Lung (tissue), 12 donors: ENCODE results near the gene GSAP. TPM values are rescaled to one million over a fixed set of nuclear protein-coding genes. Genes with fewer than 3 reads are reported as not detected.

ENCODE experiments used
- ATAC-seq: fragments of 200-7000 bp; cut with Tn5 transposase; one replicate; pipeline ENCODE4 v1.9.1; 2020; ENCODE audit warnings: moderate number of reproducible peaks; ENCODE audit not compliant: insufficient read depth, low FRiP score
- DNase-seq, 3 donors: peaks; one replicate each; pipeline ENCODE4 v3.0.0-alpha.2; 2013 to 2017
- H3K27ac ChIP-seq, 2 donors: one replicate each; pipeline ENCODE4 v1.5.1; 2013; ENCODE audit warnings: mild to moderate bottlenecking in 2 of 2, moderate library complexity in 2 of 2, control low read depth in 1 of 2, inconsistent platforms in 1 of 2, low read depth in 1 of 2, low read length in 1 of 2
- H3K27me3 ChIP-seq, 3 donors: one replicate each; pipeline ENCODE4 v1.5.1; 2013; ENCODE audit warnings: low read length in 2 of 3; ENCODE audit not compliant: control insufficient read depth in 3 of 3, insufficient read depth in 3 of 3
- H3K36me3 ChIP-seq, 4 donors: one replicate each; pipeline ENCODE4 v1.5.1; 2013; ENCODE audit warnings: low read length in 4 of 4, mild to moderate bottlenecking in 1 of 4, moderate library complexity in 1 of 4; ENCODE audit not compliant: control insufficient read depth in 4 of 4, insufficient read depth in 4 of 4
- H3K4me1 ChIP-seq, 5 donors: one replicate each; pipeline ENCODE4 v1.5.1; 2013; ENCODE audit warnings: low read length in 5 of 5, mild to moderate bottlenecking in 2 of 5, moderate library complexity in 1 of 5; ENCODE audit not compliant: control insufficient read depth in 5 of 5, insufficient read depth in 5 of 5
- H3K4me3 ChIP-seq: one replicate; pipeline ENCODE4 v1.5.1; 2013; ENCODE audit warnings: mild to moderate bottlenecking, control low read depth, moderate library complexity
- H3K9ac ChIP-seq, 2 donors: one replicate each; pipeline ENCODE4 v1.5.1; 2013; ENCODE audit warnings: low read length in 2 of 2, control low read depth in 1 of 2; ENCODE audit not compliant: insufficient read depth in 1 of 2
- H3K9me3 ChIP-seq, 4 donors: one replicate each; pipeline ENCODE4 v1.5.1; 2013; ENCODE audit warnings: low read length in 3 of 4, mild to moderate bottlenecking in 1 of 4, moderate library complexity in 1 of 4; ENCODE audit not compliant: control insufficient read depth in 4 of 4, insufficient read depth in 3 of 4
- CTCF ChIP-seq: IDR thresholded peaks from 2 replicates; pipeline ENCODE4 v1.5.1; 2012; ENCODE audit warnings: mild to moderate bottlenecking; ENCODE audit errors: control extremely low read depth, extremely low read depth
- WGBS, 2 donors: extraction: QIAGEN DNeasy Blood & Tissue Kit; methylation state at CpG; one replicate each; pipeline ENCODE4 v1.1.7; 2013; 5-methylcytosine and 5-hydroxymethylcytosine counted together
- polyA plus RNA-seq, 2 donors: library from polyadenylated mRNA; stranded (reverse); fragments of 200-250 nt; gene quantifications; one replicate each; pipeline ENCODE4 v1.2.1, GENCODE V29; 2013
- total RNA-seq, 2 donors: library from RNA; depleted of rRNA in 1 of 2; stranded (reverse); fragments of >200 nt in 1 of 2; gene quantifications; one replicate each; pipeline ENCODE4 v1.2.1, GENCODE V29; 2014 to 2021
- donor health status: control.
- donor health status: control.
- donor health status: Bipolar disorder and iron deficiency.
- donor health status: healthy.
- donor health status: DM: yes; HTN: yes; CAD: no.

Gene GSAP
- total and polyA plus RNA-seq, 4 donors = 26.4 to 99.3 (median 57.4) TPM

GRCh38 chr7:77458786-77459185 is 42.6 kb upstream of the GSAP start:
- Histone ChIP-seq H3K36me3 (no peaks in the 10 kb centered on the region), H3K27ac (no peak overlapping the region), H3K4me3 (no peak overlapping the region), H3K9ac (no peak overlapping the region), H3K9me3 (no peaks in the 10 kb centered on the region), H3K27me3 (no peaks in the 10 kb centered on the region), H3K4me1 (peaks cover 0 to 1% (median 0%) of the 10 kb centered on the region in 5 donors)
- DNase-seq (peak in 1 of 3 donors; percentile 45), ATAC-seq (no peak)
- WGBS, 2 donors = 87 to 89% methylated on average over 3 of the region's 3 CpGs
- TF ChIP-seq CTCF = no peak

GRCh38 chr7:77457779-77458178 is 41.6 kb upstream of the GSAP start:
- no peak for TF ChIP-seq CTCF
- 70 to 71% methylated on average over 4 of the region's 4 CpGs for WGBS, 2 donors
- H3K4me1 ChIP-seq = peaks cover 0 to 1% (median 0%) of the 10 kb centered on the region in 5 donors

GRCh38 chr7:77456696-77457095 is 40.5 kb upstream of the GSAP start:
- DNase-seq = no peak
- H3K27ac ChIP-seq = no peak overlapping the region
- no peaks in the 10 kb centered on the region for H3K36me3 ChIP-seq
- no peak overlapping the region for H3K9ac ChIP-seq
- no peak for TF ChIP-seq CTCF
- 44 to 68% methylated on average over 4 of the region's 4 CpGs for WGBS, 2 donors
- no peaks in the 10 kb centered on the region for H3K9me3 ChIP-seq
- H3K27me3 ChIP-seq = no peaks in the 10 kb centered on the region
- peaks cover 0 to 1% (median 0%) of the 10 kb centered on the region in 5 donors for H3K4me1 ChIP-seq
- H3K4me3 ChIP-seq = no peak overlapping the region
- ATAC-seq = no peak

More at GRCh38 chr7:77457779-77458178, 41.6 kb upstream of the GSAP start:
- no peak overlapping the region for H3K27ac ChIP-seq
- H3K9me3 ChIP-seq = no peaks in the 10 kb centered on the region
- DNase-seq (no peak), ATAC-seq (no peak)
- no peak overlapping the region for H3K4me3 ChIP-seq
- no peaks in the 10 kb centered on the region for H3K36me3 ChIP-seq
- no peak overlapping the region for H3K9ac ChIP-seq
- no peaks in the 10 kb centered on the region for H3K27me3 ChIP-seq

GRCh38 chr7:77455321-77455720 is 39.2 kb upstream of the GSAP start:
- Histone ChIP-seq H3K4me1 (no peaks in the 10 kb centered on the region), H3K9me3 (no peaks in the 10 kb centered on the region), H3K9ac (no peak overlapping the region), H3K36me3 (no peaks in the 10 kb centered on the region), H3K4me3 (no peak overlapping the region), H3K27ac (no peak overlapping the region), H3K27me3 (no peaks in the 10 kb centered on the region)
- DNase-seq (no peak), ATAC-seq (no peak)
- no peak for TF ChIP-seq CTCF
- 87 to 90% methylated on average over 3 of the region's 3 CpGs for WGBS, 2 donors
